Naive thymus-derived CD4-positive, alpha-beta T cell (primary cell): ENCODE results near the gene OR6N2. TPM values are rescaled to one million over a fixed set of nuclear protein-coding genes. Genes with fewer than 3 reads are reported as not detected.
A peak's percentile ranks its signal among the peaks of the same experiment; 100 is the strongest.

Experiments
- ATAC-seq: fragments of 150-1000 bp; cut with Tn5 transposase; 2 replicates; pipeline ENCODE4 v1.10.0; 2021; ENCODE audit warnings: mild to moderate bottlenecking, moderate library complexity
- CTCF ChIA-PET: fragments of 350-600 bp; sonication (Branson Sonifier 250); formaldehyde crosslinking; loops from one replicate; lab custom pipeline; 2021; ENCODE audit warnings: antibody characterized with exemption; lab: Charles Lee
- POLR2A ChIA-PET: fragments of 350-600 bp; sonication (Branson Sonifier 250); formaldehyde crosslinking; loops from one replicate; lab custom pipeline; 2021; ENCODE audit warnings: antibody characterized with exemption, inconsistent platforms; lab: Charles Lee
- DNase-seq, 9 donors: peaks; one replicate each; pipeline versions ENCODE4 v3.0.0 to v3.0.0-alpha.2; 2020 to 2022; ENCODE audit warnings: mixed read lengths in 1 of 9
- H3K27ac ChIP-seq: one replicate; pipeline ENCODE4 v1.7.0; 2013; ENCODE audit warnings: mild to moderate bottlenecking, low read depth, low read length, moderate library complexity
- H3K27me3 ChIP-seq, 2 donors: one replicate each; pipeline ENCODE4 v1.7.0; 2013; ENCODE audit warnings: low read length in 2 of 2, mild to moderate bottlenecking in 2 of 2, moderate library complexity in 2 of 2; ENCODE audit not compliant: control insufficient read depth in 2 of 2, insufficient read depth in 2 of 2
- H3K36me3 ChIP-seq, 3 experiments: 1 replicate in 2 of 3; 2 replicates in 1 of 3; pipeline ENCODE4 v1.7.0; 2013; ENCODE audit warnings: low read length in 3 of 3, mild to moderate bottlenecking in 3 of 3, moderate library complexity in 1 of 3; ENCODE audit not compliant: insufficient read depth in 3 of 3, control insufficient read depth in 2 of 3
- H3K4me1 ChIP-seq, 2 donors: one replicate each; pipeline ENCODE4 v1.7.0; 2013; ENCODE audit warnings: low read length in 2 of 2, mild to moderate bottlenecking in 2 of 2, moderate library complexity in 1 of 2; ENCODE audit not compliant: control insufficient read depth in 2 of 2, insufficient read depth in 2 of 2
- H3K4me3 ChIP-seq: 2 replicates; pipeline ENCODE4 v1.7.0; 2013; ENCODE audit warnings: mild to moderate bottlenecking, low read length
- H3K9me3 ChIP-seq, 3 experiments: 1 replicate in 2 of 3; 2 replicates in 1 of 3; pipeline ENCODE4 v1.7.0; 2013; ENCODE audit warnings: low read length in 3 of 3; ENCODE audit not compliant: control insufficient read depth in 2 of 3
- H3K27ac Mint-ChIP-seq, 9 donors: one replicate each; pipeline ENCODE4 v1.8.0; 2020 to 2022; ENCODE audit warnings: mixed read lengths in 9 of 9, mild to moderate bottlenecking in 8 of 9, moderate library complexity in 5 of 9, inconsistent platforms in 2 of 9
- H3K27me3 Mint-ChIP-seq, 5 donors: one replicate each; pipeline ENCODE4 v1.8.0; 2021 to 2022; ENCODE audit warnings: mixed read lengths in 5 of 5, mild to moderate bottlenecking in 1 of 5
- H3K36me3 Mint-ChIP-seq, 5 donors: one replicate each; pipeline ENCODE4 v1.8.0; 2020 to 2022; ENCODE audit warnings: mixed read lengths in 5 of 5, mild to moderate bottlenecking in 3 of 5, inconsistent platforms in 1 of 5
- H3K4me1 Mint-ChIP-seq, 7 donors: one replicate each; pipeline ENCODE4 v1.8.0; 2020 to 2022; ENCODE audit warnings: mixed read lengths in 7 of 7, mild to moderate bottlenecking in 3 of 7, inconsistent platforms in 1 of 7
- H3K4me3 Mint-ChIP-seq, 10 donors: one replicate each; pipeline ENCODE4 v1.8.0; 2020 to 2022; ENCODE audit warnings: mild to moderate bottlenecking in 10 of 10, mixed read lengths in 10 of 10, moderate library complexity in 6 of 10, inconsistent platforms in 2 of 10
- H3K9me3 Mint-ChIP-seq, 11 donors: one replicate each; pipeline ENCODE4 v1.8.0; 2020 to 2022; ENCODE audit warnings: mixed read lengths in 11 of 11, mild to moderate bottlenecking in 4 of 11, inconsistent platforms in 1 of 11, moderate library complexity in 1 of 11
- intact Hi-C, 2 donors: fragments of 100-400 bp; cut with micrococcal nuclease; formaldehyde crosslinking; loops; one replicate each; pipeline ENCODE4 v1.15.1; 2023
- polyA plus RNA-seq, 2 donors: library from polyadenylated mRNA; unstranded; fragments of 300-500 nt; fragmentation: Illumina TruSeq; gene quantifications; one replicate each; pipeline ENCODE4 v1.2.3, GENCODE V29; 2021
- total RNA-seq, 6 experiments: library from RNA in 5 of 6; stranded (reverse) in 5 of 6; gene quantifications; 1 replicate in 5 of 6; 2 replicates in 1 of 6; pipeline ENCODE4 v1.2.3 and lab custom pipeline; 2021 to 2026

Gene OR6N2
- total RNA-seq (under 1 TPM in 1 of 5 experiments, not detected in 4; 0.17 TPM), polyA plus RNA-seq (not detected), total RNA-seq (lab: John Stamatoyannopoulos, UW) (not detected)

GRCh38 chr1:158781104-158781503 is at the start of gene OR6N2:
TSS of gene OR6N2 (minus strand) at chr1:158781204. CDS start at chr1:158777635, 3,569 bp downstream.
- POLR2A ChIA-PET = no interaction called here
- Mint-ChIP-seq H3K4me1 (peaks cover 0 to 7% (median 0%) of the 10 kb centered on the region in 7 donors), H3K27ac (no peak within 1 kb of the TSS), H3K9me3 (no peaks in the 10 kb centered on the region), H3K4me3 (no peak within 1 kb of the TSS), H3K36me3 (no peaks in the 10 kb centered on the region), H3K27me3 (peaks cover 0 to 29% (median 4%) of the 10 kb centered on the region in 5 donors)
- H3K4me3 ChIP-seq = no peak within 1 kb of the TSS
- DNase-seq = no peak
- no peak within 1 kb of the TSS for H3K27ac ChIP-seq
- H3K9me3 ChIP-seq = no peaks in the 10 kb centered on the region
- no peaks in the 10 kb centered on the region for H3K27me3 ChIP-seq
- no peak for ATAC-seq
- H3K36me3 ChIP-seq = no peaks in the 10 kb centered on the region
- no peaks in the 10 kb centered on the region for H3K4me1 ChIP-seq
- CTCF ChIA-PET = no interaction called here
- intact Hi-C loops = no loop called here

GRCh38 chr1:158830074-158830677 is 49.2 kb upstream of the OR6N2 start:
- peaks cover 9 to 42% (median 16%) of the 10 kb centered on the region in 11 donors for H3K9me3 Mint-ChIP-seq
- no peak for DNase-seq
- Histone ChIP-seq H3K4me3 (no peak overlapping the region), H3K4me1 (no peaks in the 10 kb centered on the region), H3K36me3 (no peaks in the 10 kb centered on the region), H3K27me3 (no peaks in the 10 kb centered on the region), H3K9me3 (peaks cover 0 to 6% (median 0%) of the 10 kb centered on the region in 3 experiments), H3K27ac (no peak overlapping the region)
- CTCF ChIA-PET = no interaction called here
- peaks cover 0 to 13% (median 4%) of the 10 kb centered on the region in 5 donors for H3K36me3 Mint-ChIP-seq
- peaks cover 0 to 15% (median 0%) of the 10 kb centered on the region in 7 donors for H3K4me1 Mint-ChIP-seq
- H3K4me3 Mint-ChIP-seq = peak overlapping the region in 1 of 10 donors; percentile 29
- peaks cover 0 to 11% (median 4%) of the 10 kb centered on the region in 5 donors for H3K27me3 Mint-ChIP-seq
- ATAC-seq = no peak
- POLR2A ChIA-PET = interaction anchor here (0.7 kb wide), 1 partner anchor 297 kb away, joined by 3 read pairs; no protein-coding TSS in a partner anchor
- peak overlapping the region in 1 of 9 donors; percentile 45 for H3K27ac Mint-ChIP-seq
- intact Hi-C loops = no loop called here

- Mint-ChIP-seq H3K27me3 (peaks cover 0 to 22% (median 11%) of the 10 kb centered on the region in 5 donors), H3K27ac (no peak overlapping the region), H3K4me3 (no peak overlapping the region), H3K4me1 (peaks cover 0 to 34% (median 9%) of the 10 kb centered on the region in 7 donors), H3K36me3 (peaks cover 0 to 11% (median 0%) of the 10 kb centered on the region in 5 donors), H3K9me3 (peaks cover 0 to 11% (median 2%) of the 10 kb centered on the region in 11 donors)
- ATAC-seq (no peak), DNase-seq (no peak)
- ChIA-PET CTCF (no interaction called here), POLR2A (no interaction called here)
- Histone ChIP-seq H3K27ac (no peak overlapping the region), H3K4me3 (no peak overlapping the region), H3K27me3 (no peaks in the 10 kb centered on the region), H3K4me1 (peaks cover 0 to 23% of the 10 kb centered on the region in 2 donors), H3K9me3 (no peaks in the 10 kb centered on the region), H3K36me3 (no peaks in the 10 kb centered on the region)
- intact Hi-C loops = no loop called here
Measured at GRCh38 chr1:158821723-158822122, 40.7 kb upstream of the OR6N2 start.

GRCh38 chr1:158819461-158820443 is 38.7 kb upstream of the OR6N2 start:
- Histone ChIP-seq H3K27ac (no peak overlapping the region), H3K4me3 (no peak overlapping the region), H3K9me3 (no peaks in the 10 kb centered on the region), H3K36me3 (no peaks in the 10 kb centered on the region), H3K27me3 (no peaks in the 10 kb centered on the region), H3K4me1 (peaks cover 0 to 23% of the 10 kb centered on the region in 2 donors)
- Mint-ChIP-seq H3K9me3 (peaks cover 0 to 7% (median 0%) of the 10 kb centered on the region in 11 donors), H3K36me3 (peaks cover 0 to 12% (median 0%) of the 10 kb centered on the region in 5 donors), H3K4me1 (peaks cover 0 to 34% (median 9%) of the 10 kb centered on the region in 7 donors), H3K4me3 (peak overlapping the region in 2 of 10 donors; percentile 52 to 86), H3K27me3 (peaks cover 0 to 14% (median 11%) of the 10 kb centered on the region in 5 donors), H3K27ac (peak overlapping the region in 3 of 9 donors; percentile 16 to 88 (median 18))
- ChIA-PET POLR2A (no interaction called here), CTCF (no interaction called here)
- DNase-seq (no peak), ATAC-seq (peak; percentile 84)
- intact Hi-C loops = loop anchor here in 1 of 2 donors (2.0 to 10.0 kb wide), 2 partner anchors 113 to 255 kb away; partner anchors contain the start of gene AIM2

- POLR2A ChIA-PET = no interaction called here
Measured at GRCh38 chr1:158818975-158819431, 38.0 kb upstream of the OR6N2 start.

GRCh38 chr1:158818560-158818959 is 37.6 kb upstream of the OR6N2 start:
- peak overlapping the region in 1 of 9 donors; percentile 12 for H3K27ac Mint-ChIP-seq
- intact Hi-C loops = loop anchor here in 1 of 2 donors (2.0 to 10.0 kb wide), 2 partner anchors 114 to 256 kb away; partner anchors contain the start of gene AIM2
- Histone ChIP-seq H3K36me3 (no peaks in the 10 kb centered on the region), H3K27me3 (no peaks in the 10 kb centered on the region), H3K27ac (no peak overlapping the region), H3K4me1 (peaks cover 0 to 23% of the 10 kb centered on the region in 2 donors), H3K4me3 (no peak overlapping the region), H3K9me3 (no peaks in the 10 kb centered on the region)
- ATAC-seq (peak; percentile 49), DNase-seq (no peak)
- peaks cover 0 to 4% (median 0%) of the 10 kb centered on the region in 11 donors for H3K9me3 Mint-ChIP-seq
- H3K4me1 Mint-ChIP-seq = peaks cover 0 to 34% (median 9%) of the 10 kb centered on the region in 7 donors
- ChIA-PET CTCF (no interaction called here), POLR2A (no interaction called here)
- H3K27me3 Mint-ChIP-seq = peaks cover 0 to 8% (median 4%) of the 10 kb centered on the region in 5 donors
- H3K36me3 Mint-ChIP-seq = peaks cover 0 to 12% (median 0%) of the 10 kb centered on the region in 5 donors
- H3K4me3 Mint-ChIP-seq = peak overlapping the region in 1 of 10 donors; percentile 57

More at GRCh38 chr1:158818975-158819431, 38.0 kb upstream of the OR6N2 start:
- peaks cover 0 to 12% (median 0%) of the 10 kb centered on the region in 5 donors for H3K36me3 Mint-ChIP-seq
- H3K36me3 ChIP-seq = no peaks in the 10 kb centered on the region
- H3K9me3 Mint-ChIP-seq = peaks cover 0 to 7% (median 0%) of the 10 kb centered on the region in 11 donors
- peaks cover 0 to 23% of the 10 kb centered on the region in 2 donors for H3K4me1 ChIP-seq
- H3K27ac ChIP-seq = no peak overlapping the region
- H3K27me3 ChIP-seq = no peaks in the 10 kb centered on the region
- DNase-seq (no peak), ATAC-seq (peak; percentile 31)
- no peaks in the 10 kb centered on the region for H3K9me3 ChIP-seq
- H3K4me3 Mint-ChIP-seq = peak overlapping the region in 1 of 10 donors; percentile 86
- intact Hi-C loops = loop anchor here in 1 of 2 donors (2.0 to 10.0 kb wide), 2 partner anchors 114 to 256 kb away; partner anchors contain the start of gene AIM2
- no peak overlapping the region for H3K4me3 ChIP-seq
- peaks cover 0 to 34% (median 9%) of the 10 kb centered on the region in 7 donors for H3K4me1 Mint-ChIP-seq
- H3K27ac Mint-ChIP-seq = peak overlapping the region in 2 of 9 donors; percentile 18 to 88
- CTCF ChIA-PET = no interaction called here
- H3K27me3 Mint-ChIP-seq = peaks cover 0 to 13% (median 8%) of the 10 kb centered on the region in 5 donors
